GM08714 (cell line): ENCODE measurements around the gene RPS6KA6.

Experiments used
- H3K4me3 ChIP-seq: fragments of 200-500 bp; sonication (Bioruptor generic); 2 replicates; pipeline ENCODE4 v1.5.1; 2014; ENCODE audit warnings: mild to moderate bottlenecking, low read length, inconsistent platforms
- ZNF274 ChIP-seq: IDR thresholded peaks from 2 replicates; pipeline ENCODE4 v1.6.1; 2012; ENCODE audit warnings: mild to moderate bottlenecking, low read depth, low read length

The RPS6KA6 gene

GRCh38 chrX:84186603-84187532 lies 1.1 kb downstream of the RPS6KA6 start:
- H3K4me3 ChIP-seq, result peak overlapping the region; percentile 50; the same call in 1 of the 2 replicates

GRCh38 chrX:84182516-84182915 lies 5.5 kb downstream of the RPS6KA6 start:
- no peak for TF ChIP-seq ZNF274
- H3K4me3 ChIP-seq, result no peak overlapping the region

More at GRCh38 chrX:84186603-84187532, 1.1 kb downstream of the RPS6KA6 start:
- no peak for TF ChIP-seq ZNF274

- H3K4me3 ChIP-seq, result no peak overlapping the region
- no peak for TF ChIP-seq ZNF274
Measured at GRCh38 chrX:84175958-84176357, 12.0 kb downstream of the RPS6KA6 start.

- no peak for TF ChIP-seq ZNF274
- H3K4me3 ChIP-seq, result no peak overlapping the region
Measured at GRCh38 chrX:84175274-84175673, 12.7 kb downstream of the RPS6KA6 start.

DNA sequence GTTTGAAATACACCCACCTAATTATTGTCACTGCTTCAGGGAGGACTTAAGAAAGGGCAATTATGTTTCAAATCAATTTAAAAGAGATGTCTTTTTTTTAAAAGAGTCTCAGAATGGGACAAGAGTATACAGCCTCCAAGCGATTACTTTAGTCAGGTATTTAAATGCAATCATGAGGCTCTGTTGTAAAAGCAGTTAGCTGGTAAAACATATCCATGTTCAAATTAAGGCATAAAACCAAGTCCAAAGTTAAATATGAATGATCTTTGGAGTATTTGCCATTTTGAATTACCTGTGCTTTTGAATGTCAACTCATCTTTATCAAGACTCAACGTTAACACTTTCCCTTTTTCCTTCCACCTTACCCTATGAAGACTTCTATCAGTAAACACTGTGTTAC lies 13.7 kb downstream of the RPS6KA6 start:
- no peak for TF ChIP-seq ZNF274
- H3K4me3 ChIP-seq, result no peak overlapping the region

DNA sequence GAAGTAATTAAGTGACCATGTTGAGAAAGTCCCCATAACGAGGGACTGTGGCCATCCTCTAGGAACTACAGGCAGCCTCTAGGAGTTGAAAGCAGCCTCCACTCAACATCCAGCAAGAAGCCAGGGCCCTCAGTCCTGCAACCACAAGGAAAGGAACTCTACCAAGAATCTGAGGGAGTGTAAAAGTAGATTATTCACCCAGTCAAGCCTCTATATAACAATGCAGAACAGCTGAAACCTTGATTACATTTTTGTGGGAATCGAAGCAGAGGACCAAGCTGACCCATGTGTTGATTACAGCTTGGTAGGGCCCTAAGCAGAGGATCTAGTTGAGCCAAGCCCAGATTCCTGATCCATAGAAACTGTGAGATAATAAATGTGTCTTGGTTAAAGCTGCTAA lies 17.1 kb downstream of the RPS6KA6 start:
- no peak overlapping the region for H3K4me3 ChIP-seq
- no peak for TF ChIP-seq ZNF274

GRCh38 chrX:84168574-84168973 lies 19.4 kb downstream of the RPS6KA6 start:
- no peak overlapping the region for H3K4me3 ChIP-seq
- TF ChIP-seq ZNF274, result no peak

- no peak overlapping the region for H3K4me3 ChIP-seq
- TF ChIP-seq ZNF274, result no peak
Measured at GRCh38 chrX:84168095-84168494, 19.9 kb downstream of the RPS6KA6 start.

DNA sequence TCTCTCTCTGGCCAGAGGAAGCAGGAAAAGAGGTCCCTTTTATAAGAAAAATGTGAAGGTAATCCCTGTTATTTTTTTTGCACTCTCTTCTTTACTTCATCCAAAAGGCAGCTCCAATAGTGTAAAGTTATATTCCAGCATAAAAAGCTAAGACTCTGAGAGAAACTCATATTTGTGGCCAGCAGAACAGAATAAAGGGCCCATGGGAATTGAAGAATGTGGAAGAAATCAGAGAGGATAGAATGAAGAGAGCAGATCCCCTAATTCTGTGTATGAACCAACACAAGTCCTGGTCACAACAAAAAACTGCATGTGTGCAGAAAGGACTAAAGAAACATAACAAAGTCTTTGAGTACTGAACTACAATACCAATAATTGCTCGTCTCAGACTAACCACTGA lies 22.3 kb downstream of the RPS6KA6 start:
- no peak for TF ChIP-seq ZNF274
- no peak overlapping the region for H3K4me3 ChIP-seq

- no peak for TF ChIP-seq ZNF274
Measured at GRCh38 chrX:84162401-84162800, 25.6 kb downstream of the RPS6KA6 start.

DNA sequence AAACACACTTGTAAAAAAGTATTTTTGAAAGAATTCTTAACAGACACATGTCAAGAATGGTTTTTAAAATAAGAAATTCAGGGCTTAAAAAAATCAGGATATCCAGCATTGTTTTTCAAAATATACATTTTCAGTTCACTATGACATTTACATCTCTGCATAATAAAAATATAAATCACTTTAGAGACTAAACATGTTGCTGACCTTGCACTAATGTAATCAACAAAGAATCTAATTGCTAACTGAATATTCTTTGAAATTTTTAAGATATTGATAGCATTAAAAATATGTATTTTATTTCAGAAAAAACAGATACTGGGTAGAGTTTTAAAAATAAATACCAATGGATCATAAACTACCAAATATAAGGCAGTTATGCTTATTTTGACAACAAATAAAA lies 26.4 kb downstream of the RPS6KA6 start:
- no peak for TF ChIP-seq ZNF274
- H3K4me3 ChIP-seq, result no peak overlapping the region

More at GRCh38 chrX:84162401-84162800, 25.6 kb downstream of the RPS6KA6 start:
- H3K4me3 ChIP-seq, result no peak overlapping the region

DNA sequence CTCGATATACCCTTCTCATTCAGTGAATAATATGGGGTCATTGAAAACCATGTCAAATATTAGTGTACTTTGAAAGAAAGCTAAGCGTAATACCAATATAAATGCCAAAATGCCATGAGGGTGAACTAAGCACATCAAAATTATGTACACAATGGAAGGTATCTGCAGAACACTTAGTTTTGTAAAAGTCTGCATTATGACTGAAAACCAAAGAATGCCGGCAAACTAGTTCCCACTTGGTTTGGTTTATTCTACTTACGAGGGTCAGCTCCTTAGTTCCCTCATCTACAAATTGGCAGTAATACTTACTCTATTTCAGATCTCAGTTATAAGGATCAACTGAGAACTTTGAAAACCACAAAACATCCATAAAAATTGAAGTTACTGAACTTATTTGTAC lies 27.3 kb downstream of the RPS6KA6 start:
- no peak overlapping the region for H3K4me3 ChIP-seq
- no peak for TF ChIP-seq ZNF274

GRCh38 chrX:84156821-84157220 lies 31.2 kb downstream of the RPS6KA6 start:
- H3K4me3 ChIP-seq, result no peak overlapping the region
- no peak for TF ChIP-seq ZNF274

DNA sequence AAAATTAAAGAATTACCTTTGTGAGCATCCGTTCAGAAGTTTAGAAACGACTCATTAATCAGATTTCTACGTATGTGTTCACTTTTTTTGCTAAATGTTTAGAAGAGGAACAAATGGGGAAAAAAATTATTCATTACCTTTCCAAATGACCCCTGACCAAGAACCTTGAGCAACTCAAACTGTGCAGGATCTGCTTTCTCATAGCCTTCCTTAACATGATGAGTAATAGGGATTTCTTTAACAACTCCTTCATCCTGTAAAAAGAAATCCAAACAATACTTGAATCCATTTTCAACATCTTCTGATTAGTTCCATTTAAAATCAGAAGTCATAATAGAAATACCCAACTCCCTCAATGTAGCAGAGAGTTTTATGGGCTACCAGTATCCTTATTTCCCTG lies 32.1 kb downstream of the RPS6KA6 start:
- TF ChIP-seq ZNF274, result no peak
- H3K4me3 ChIP-seq, result no peak overlapping the region

- no peak overlapping the region for H3K4me3 ChIP-seq
- no peak for TF ChIP-seq ZNF274
Measured at GRCh38 chrX:84153538-84153937, 34.5 kb downstream of the RPS6KA6 start.
